Measurements from ENCODE around the gene LPCAT1. TPM values are rescaled to one million over a fixed set of nuclear protein-coding genes. Genes with fewer than 3 reads are reported as not detected.

Gene LPCAT1
- total RNA-seq, 4 donors from 2014 or later = 23.4 to 45.3 (median 26.8) TPM

- H3K27ac ChIP-seq = peak overlapping the region in 1 of 4 donors; percentile 64
- 91 to 92% methylated on average over 39 to 47 of the region's 50 CpGs for WGBS, 2 donors
- H3K36me3 ChIP-seq = peaks cover 0 to 46% (median 0%) of the 10 kb centered on the region in 3 donors
- H3K4me3 ChIP-seq = peak overlapping the region in 1 of 4 donors; percentile 12
- H3K4me1 ChIP-seq = peaks cover 0 to under 1% (median 0%) of the 10 kb centered on the region in 4 donors
- no peaks in the 10 kb centered on the region for H3K27me3 ChIP-seq
- DNase-seq (ENCODE audit: low spot score in 2 of 2) = no peak
- H3K9me3 ChIP-seq = no peaks in the 10 kb centered on the region
- no peak for TF ChIP-seq POLR2A (IDR thresholded peaks at IDR 0.05)
- TF ChIP-seq CTCF (IDR thresholded peaks at IDR 0.05) = no peak
- no peak for TF ChIP-seq EP300 (IDR thresholded peaks at IDR 0.05)
Observed at GRCh38 chr5:1494780-1495524, 28.8 kb downstream of the LPCAT1 start.

- no peak for DNase-seq (ENCODE audit: low spot score in 2 of 2)
- Histone ChIP-seq H3K4me3 (no peak overlapping the region), H3K4me1 (peaks cover 0 to 4% (median 0%) of the 10 kb centered on the region in 4 donors), H3K27ac (no peak overlapping the region), H3K36me3 (peaks cover 0 to 46% (median 0%) of the 10 kb centered on the region in 3 donors), H3K9me3 (no peaks in the 10 kb centered on the region), H3K27me3 (no peaks in the 10 kb centered on the region)
- TF ChIP-seq POLR2A (IDR thresholded peaks at IDR 0.05) (no peak), CTCF (IDR thresholded peaks at IDR 0.05) (no peak), EP300 (IDR thresholded peaks at IDR 0.05) (no peak)
- WGBS, 2 donors = 76% methylated on average over 11 to 12 of the region's 12 CpGs
Observed at GRCh38 chr5:1493941-1494340, 29.8 kb downstream of the LPCAT1 start.

- peaks cover 0 to 46% (median 0%) of the 10 kb centered on the region in 3 donors for H3K36me3 ChIP-seq
- H3K27me3 ChIP-seq = no peaks in the 10 kb centered on the region
- H3K4me1 ChIP-seq = peaks cover 0 to 4% (median 0%) of the 10 kb centered on the region in 4 donors
- 91% methylated on average over 14 to 15 of the region's 16 CpGs for WGBS, 2 donors
- DNase-seq (ENCODE audit: low spot score in 2 of 2) = no peak
- no peaks in the 10 kb centered on the region for H3K9me3 ChIP-seq
- H3K27ac ChIP-seq = no peak overlapping the region
- TF ChIP-seq EP300 (IDR thresholded peaks at IDR 0.05) (no peak), POLR2A (IDR thresholded peaks at IDR 0.05) (no peak), CTCF (IDR thresholded peaks at IDR 0.05) (no peak)
- H3K4me3 ChIP-seq = no peak overlapping the region
Observed at GRCh38 chr5:1493413-1493812, 30.3 kb downstream of the LPCAT1 start.

GRCh38 chr5:1492757-1493156 lies 31.0 kb downstream of the LPCAT1 start:
- 77 to 86% methylated on average over 7 to 8 of the region's 12 CpGs for WGBS, 2 donors
- no peak for TF ChIP-seq EP300 (IDR thresholded peaks at IDR 0.05)
- no peak for TF ChIP-seq POLR2A (IDR thresholded peaks at IDR 0.05)
- TF ChIP-seq CTCF (IDR thresholded peaks at IDR 0.05) = no peak
- H3K9me3 ChIP-seq = no peaks in the 10 kb centered on the region
- peaks cover 0 to 51% (median 0%) of the 10 kb centered on the region in 3 donors for H3K36me3 ChIP-seq
- no peak overlapping the region for H3K27ac ChIP-seq
- no peak for DNase-seq (ENCODE audit: low spot score in 2 of 2)
- no peak overlapping the region for H3K4me3 ChIP-seq
- peaks cover 0 to 4% (median 0%) of the 10 kb centered on the region in 4 donors for H3K4me1 ChIP-seq
- no peaks in the 10 kb centered on the region for H3K27me3 ChIP-seq

GRCh38 chr5:1490376-1490775 lies 33.4 kb downstream of the LPCAT1 start:
- Histone ChIP-seq H3K9me3 (no peaks in the 10 kb centered on the region), H3K27ac (no peak overlapping the region), H3K27me3 (no peaks in the 10 kb centered on the region), H3K4me3 (no peak overlapping the region), H3K36me3 (peaks cover 0 to 74% (median 11%) of the 10 kb centered on the region in 3 donors), H3K4me1 (peaks cover 0 to 4% (median 0%) of the 10 kb centered on the region in 4 donors)
- DNase-seq (ENCODE audit: low spot score in 2 of 2) = no peak
- TF ChIP-seq CTCF (IDR thresholded peaks at IDR 0.05) = no peak
- no peak for TF ChIP-seq POLR2A (IDR thresholded peaks at IDR 0.05)
- TF ChIP-seq EP300 (IDR thresholded peaks at IDR 0.05) = no peak
- 85 to 86% methylated on average over 12 of the region's 12 CpGs for WGBS, 2 donors

Measured in tibial nerve (tissue), 4 donors.